MM.1S (cell line): ENCODE results near the gene RFC5.

ENCODE experiments used
- EZH2 ChIP-seq: fragments of 300-600 bp; sonication (generic); optimal IDR thresholded peaks from 2 replicates; pipeline ENCODE3; 2017; ENCODE audit warnings: low read depth, mild to moderate bottlenecking, antibody characterized with exemption, low read length, mixed read lengths
- EZH2phosphoT487 ChIP-seq: fragments of 300-600 bp; sonication (generic); IDR thresholded peaks from 2 replicates; pipeline ENCODE4 v1.6.1; 2018; ENCODE audit warnings: antibody characterized with exemption, low read length
- TF ChIP-seq, protein P1 (sequence below): fragments of 300-600 bp; sonication (generic); IDR thresholded peaks from 2 replicates; pipeline ENCODE4 v1.5.1; 2016; ENCODE audit warnings: antibody characterized with exemption, low read length, mixed read lengths

DNA sequence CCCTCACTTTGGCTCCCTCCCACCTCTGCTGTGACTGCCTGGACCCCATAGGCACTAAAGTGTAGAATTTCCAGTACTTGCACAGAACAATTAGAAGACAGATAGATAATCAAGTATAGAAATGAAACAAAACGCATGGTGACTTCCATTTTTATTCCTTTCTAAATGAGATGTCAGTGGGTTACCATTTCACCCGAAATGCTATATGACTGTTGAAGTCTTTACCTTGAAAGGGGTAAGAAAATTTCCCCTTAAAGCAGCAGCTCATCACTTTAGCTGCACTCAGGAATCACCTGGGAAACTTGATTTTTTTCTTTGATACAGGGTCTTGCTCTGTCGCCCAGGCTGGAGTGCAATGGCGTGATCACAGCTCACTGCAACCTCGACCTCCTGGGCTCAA is 35.2 kb upstream of the RFC5 start:
- TF ChIP-seq EZH2: no peak
- TF ChIP-seq, protein P1, sequence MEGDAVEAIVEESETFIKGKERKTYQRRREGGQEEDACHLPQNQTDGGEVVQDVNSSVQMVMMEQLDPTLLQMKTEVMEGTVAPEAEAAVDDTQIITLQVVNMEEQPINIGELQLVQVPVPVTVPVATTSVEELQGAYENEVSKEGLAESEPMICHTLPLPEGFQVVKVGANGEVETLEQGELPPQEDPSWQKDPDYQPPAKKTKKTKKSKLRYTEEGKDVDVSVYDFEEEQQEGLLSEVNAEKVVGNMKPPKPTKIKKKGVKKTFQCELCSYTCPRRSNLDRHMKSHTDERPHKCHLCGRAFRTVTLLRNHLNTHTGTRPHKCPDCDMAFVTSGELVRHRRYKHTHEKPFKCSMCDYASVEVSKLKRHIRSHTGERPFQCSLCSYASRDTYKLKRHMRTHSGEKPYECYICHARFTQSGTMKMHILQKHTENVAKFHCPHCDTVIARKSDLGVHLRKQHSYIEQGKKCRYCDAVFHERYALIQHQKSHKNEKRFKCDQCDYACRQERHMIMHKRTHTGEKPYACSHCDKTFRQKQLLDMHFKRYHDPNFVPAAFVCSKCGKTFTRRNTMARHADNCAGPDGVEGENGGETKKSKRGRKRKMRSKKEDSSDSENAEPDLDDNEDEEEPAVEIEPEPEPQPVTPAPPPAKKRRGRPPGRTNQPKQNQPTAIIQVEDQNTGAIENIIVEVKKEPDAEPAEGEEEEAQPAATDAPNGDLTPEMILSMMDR: no peak
- TF ChIP-seq EZH2phosphoT487: no peak
